CD14-positive monocyte (primary cell): Measurements from ENCODE around the gene BTBD9. TPM values are rescaled to one million over a fixed set of nuclear protein-coding genes. Genes with fewer than 3 reads are reported as not detected.

Experiments
- DNase-seq, 3 donors: peaks; one replicate each; pipeline ENCODE4 v3.0.0-alpha.2; 2011 to 2022
- H2AFZ ChIP-seq: 2 replicates; pipeline ENCODE4 v1.6.0; 2012; ENCODE audit warnings: mild to moderate bottlenecking, low read depth, low read length, inconsistent platforms; ENCODE audit not compliant: insufficient read depth, poor library complexity, severe bottlenecking
- H3K27ac ChIP-seq, 2 donors: 1 replicate in 1 of 2; 2 replicates in 1 of 2; pipeline ENCODE4 v1.5.1; 2012 to 2013; ENCODE audit warnings: low read length in 2 of 2, control low read depth in 1 of 2, inconsistent platforms in 1 of 2, low read depth in 1 of 2, mild to moderate bottlenecking in 1 of 2
- H3K27me3 ChIP-seq, 2 donors: one replicate each; pipeline versions ENCODE4 v1.6.0 to v1.6.1; 2011 to 2013; ENCODE audit warnings: low read length in 2 of 2; ENCODE audit not compliant: control insufficient read depth in 2 of 2, insufficient read depth in 2 of 2
- H3K36me3 ChIP-seq, 2 donors: replicated peaks in 1 of 2; 1 replicate in 1 of 2; 2 replicates in 1 of 2; pipeline versions ENCODE4 v1.5.1 to v1.6.1; 2012 to 2013; ENCODE audit warnings: low read length in 2 of 2, control low read depth in 1 of 2, inconsistent platforms in 1 of 2, mild to moderate bottlenecking in 1 of 2; ENCODE audit not compliant: insufficient read depth in 2 of 2, control insufficient read depth in 1 of 2
- H3K4me1 ChIP-seq, 2 donors: 1 replicate in 1 of 2; 2 replicates in 1 of 2; pipeline versions ENCODE4 v1.5.1 to v1.6.1; 2012 to 2013; ENCODE audit warnings: low read length in 2 of 2, control low read depth in 1 of 2, inconsistent platforms in 1 of 2, mild to moderate bottlenecking in 1 of 2, moderate library complexity in 1 of 2; ENCODE audit not compliant: insufficient read depth in 2 of 2, control insufficient read depth in 1 of 2
- H3K4me2 ChIP-seq: replicated peaks from 2 replicates; pipeline ENCODE3; 2012; ENCODE audit warnings: low read length, moderate library complexity, mild to moderate bottlenecking; ENCODE audit not compliant: poor library complexity, severe bottlenecking; ENCODE audit errors: extremely low read depth
- H3K4me3 ChIP-seq, 3 experiments: fragments of 200-600 bp in 1 of 3; sonication (generic) in 1 of 3; replicated peaks in 1 of 3; 1 replicate in 2 of 3; 2 replicates in 1 of 3; pipeline ENCODE4 v1.5.1; 2011 to 2013; ENCODE audit warnings: low read length in 3 of 3, mild to moderate bottlenecking in 3 of 3, control low read depth in 2 of 3, low read depth in 2 of 3, inconsistent platforms in 1 of 3, moderate library complexity in 1 of 3
- H3K79me2 ChIP-seq: 2 replicates; pipeline ENCODE4 v1.6.0; 2012; ENCODE audit warnings: mild to moderate bottlenecking, control low read depth, inconsistent platforms, low read length, moderate library complexity; ENCODE audit not compliant: insufficient read depth
- H3K9ac ChIP-seq: 2 replicates; pipeline ENCODE4 v1.6.0; 2017; ENCODE audit warnings: low read length, mild to moderate bottlenecking; ENCODE audit not compliant: insufficient read depth, poor library complexity, severe bottlenecking
- H3K9me3 ChIP-seq, 2 donors: replicated peaks in 1 of 2; 1 replicate in 1 of 2; 2 replicates in 1 of 2; pipeline versions ENCODE4 v1.5.1 to v1.6.1; 2012 to 2013; ENCODE audit warnings: low read length in 2 of 2, control low read depth in 1 of 2; ENCODE audit not compliant: control insufficient read depth in 1 of 2, insufficient read depth in 1 of 2
- H4K20me1 ChIP-seq: 2 replicates; pipeline ENCODE4 v1.6.0; 2012; ENCODE audit warnings: mild to moderate bottlenecking, low read length, control low read depth, moderate library complexity; ENCODE audit not compliant: insufficient read depth
- H3K27ac Mint-ChIP-seq, 7 donors: one replicate each; pipeline ENCODE4 v1.8.0; 2020; ENCODE audit warnings: mild to moderate bottlenecking in 7 of 7, mixed read lengths in 7 of 7, moderate library complexity in 6 of 7, inconsistent platforms in 2 of 7
- H3K27me3 Mint-ChIP-seq, 3 donors: one replicate each; pipeline ENCODE4 v1.8.0; 2021 to 2022; ENCODE audit warnings: low read depth in 3 of 3, mild to moderate bottlenecking in 3 of 3, mixed read lengths in 3 of 3, moderate library complexity in 3 of 3, inconsistent platforms in 1 of 3
- H3K36me3 Mint-ChIP-seq, 2 donors: one replicate each; pipeline ENCODE4 v1.8.0; 2020; ENCODE audit warnings: mixed read lengths in 2 of 2, inconsistent platforms in 1 of 2, mild to moderate bottlenecking in 1 of 2
- H3K4me1 Mint-ChIP-seq: one replicate; pipeline ENCODE4 v1.8.0; 2020; ENCODE audit warnings: mild to moderate bottlenecking, mixed read lengths
- H3K4me3 Mint-ChIP-seq, 2 donors: one replicate each; pipeline ENCODE4 v1.8.0; 2020; ENCODE audit warnings: mild to moderate bottlenecking in 2 of 2, mixed read lengths in 2 of 2, moderate library complexity in 1 of 2
- H3K9me3 Mint-ChIP-seq, 7 donors: one replicate each; pipeline ENCODE4 v1.8.0; 2020 to 2022; ENCODE audit warnings: mixed read lengths in 7 of 7, mild to moderate bottlenecking in 6 of 7, moderate library complexity in 6 of 7, inconsistent platforms in 2 of 7
- WGBS: methylation state at CpG from one replicate; pipeline ENCODE4 v1.1.5; 2013; ENCODE audit warnings: missing lambda C conversion rate; ENCODE audit not compliant: insufficient coverage; 5-methylcytosine and 5-hydroxymethylcytosine counted together
- intact Hi-C, 2 donors: fragments of 100-400 bp; cut with micrococcal nuclease; formaldehyde crosslinking; loops; one replicate each; pipeline versions ENCODE4 v1.15.0 to v1.15.1; 2023
- polyA plus RNA-seq, 3 donors: library from polyadenylated mRNA; depleted of rRNA in 1 of 3; unstranded in 2 of 3; stranded (reverse) in 1 of 3; fragments of 300-500 nt in 2 of 3; fragments of >200 nt in 1 of 3; fragmentation: Illumina TruSeq in 2 of 3; gene quantifications; 1 replicate in 2 of 3; 2 replicates in 1 of 3; pipeline ENCODE4 v1.2.3, GENCODE V29; 2012 to 2021
- TF ChIP-seq, protein P1 (sequence below): fragments of 200-600 bp; IDR thresholded peaks from one replicate; pipeline ENCODE4 v1.8.0; 2022; ENCODE audit warnings: antibody characterized with exemption, mild to moderate bottlenecking

Gene BTBD9
- polyA plus RNA-seq, 3 donors = 5.2 to 7.5 (median 6.2) TPM

- H3K27ac ChIP-seq = no peak overlapping the region
- no peaks in the 10 kb centered on the region for H4K20me1 ChIP-seq
- H3K27me3 ChIP-seq = no peaks in the 10 kb centered on the region
- H2AFZ ChIP-seq = no peak overlapping the region
- DNase-seq = no peak
- Mint-ChIP-seq H3K27ac (no peak overlapping the region), H3K4me1 (no peaks in the 10 kb centered on the region), H3K9me3 (peaks cover 0 to 1% (median 0%) of the 10 kb centered on the region in 7 donors), H3K36me3 (peaks cover 22 to 34% of the 10 kb centered on the region in 2 donors), H3K4me3 (no peak overlapping the region), H3K27me3 (no peaks in the 10 kb centered on the region)
- H3K4me3 ChIP-seq = no peak overlapping the region
- TF ChIP-seq, protein P1, sequence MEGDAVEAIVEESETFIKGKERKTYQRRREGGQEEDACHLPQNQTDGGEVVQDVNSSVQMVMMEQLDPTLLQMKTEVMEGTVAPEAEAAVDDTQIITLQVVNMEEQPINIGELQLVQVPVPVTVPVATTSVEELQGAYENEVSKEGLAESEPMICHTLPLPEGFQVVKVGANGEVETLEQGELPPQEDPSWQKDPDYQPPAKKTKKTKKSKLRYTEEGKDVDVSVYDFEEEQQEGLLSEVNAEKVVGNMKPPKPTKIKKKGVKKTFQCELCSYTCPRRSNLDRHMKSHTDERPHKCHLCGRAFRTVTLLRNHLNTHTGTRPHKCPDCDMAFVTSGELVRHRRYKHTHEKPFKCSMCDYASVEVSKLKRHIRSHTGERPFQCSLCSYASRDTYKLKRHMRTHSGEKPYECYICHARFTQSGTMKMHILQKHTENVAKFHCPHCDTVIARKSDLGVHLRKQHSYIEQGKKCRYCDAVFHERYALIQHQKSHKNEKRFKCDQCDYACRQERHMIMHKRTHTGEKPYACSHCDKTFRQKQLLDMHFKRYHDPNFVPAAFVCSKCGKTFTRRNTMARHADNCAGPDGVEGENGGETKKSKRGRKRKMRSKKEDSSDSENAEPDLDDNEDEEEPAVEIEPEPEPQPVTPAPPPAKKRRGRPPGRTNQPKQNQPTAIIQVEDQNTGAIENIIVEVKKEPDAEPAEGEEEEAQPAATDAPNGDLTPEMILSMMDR = no peak
- no peaks in the 10 kb centered on the region for H3K4me1 ChIP-seq
- H3K9ac ChIP-seq = no peak overlapping the region
- H3K4me2 ChIP-seq = no peak overlapping the region
- no peaks in the 10 kb centered on the region for H3K9me3 ChIP-seq
- peaks cover 6 to 16% of the 10 kb centered on the region in 2 donors for H3K36me3 ChIP-seq
- no peaks in the 10 kb centered on the region for H3K79me2 ChIP-seq
- intact Hi-C loops = no loop called here
- 80% methylated on average over 1 of the region's 1 CpG for WGBS
These were observed 56.2 kb downstream of the BTBD9 start for GRCh38 chr6:38583523-38583922.

GRCh38 chr6:38580030-38580429 is 59.7 kb downstream of the BTBD9 start:
- no peak overlapping the region for H3K27ac ChIP-seq
- H3K27me3 ChIP-seq = no peaks in the 10 kb centered on the region
- no peak for DNase-seq
- no CpG with 5 or more reads among the region's 6 CpGs for WGBS
- peaks cover 0 to 1% (median 0%) of the 10 kb centered on the region in 7 donors for H3K9me3 Mint-ChIP-seq
- no peaks in the 10 kb centered on the region for H3K4me1 ChIP-seq
- no peak overlapping the region for H3K27ac Mint-ChIP-seq
- peaks cover 30 to 44% of the 10 kb centered on the region in 2 donors for H3K36me3 Mint-ChIP-seq
- H3K27me3 Mint-ChIP-seq = no peaks in the 10 kb centered on the region
- H3K4me1 Mint-ChIP-seq = no peaks in the 10 kb centered on the region
- H3K79me2 ChIP-seq = no peaks in the 10 kb centered on the region
- TF ChIP-seq, protein P1 = no peak
- no peaks in the 10 kb centered on the region for H4K20me1 ChIP-seq
- no peak overlapping the region for H3K4me3 Mint-ChIP-seq
- H2AFZ ChIP-seq = no peak overlapping the region
- H3K36me3 ChIP-seq = peaks cover 6 to 39% of the 10 kb centered on the region in 2 donors
- H3K4me2 ChIP-seq = no peak overlapping the region
- H3K9ac ChIP-seq = no peak overlapping the region
- H3K9me3 ChIP-seq = no peaks in the 10 kb centered on the region
- intact Hi-C loops = no loop called here
- no peak overlapping the region for H3K4me3 ChIP-seq
